Suppressor macrophage treated with lipopolysaccharide for 1 hour (primary cell): ENCODE measurements around the gene PCSK5.

ENCODE experiments used
- DNase-seq, 3 donors: peaks; one replicate each; pipeline ENCODE4 v3.0.0-alpha.2; 2020 to 2022

The PCSK5 gene

DNA sequence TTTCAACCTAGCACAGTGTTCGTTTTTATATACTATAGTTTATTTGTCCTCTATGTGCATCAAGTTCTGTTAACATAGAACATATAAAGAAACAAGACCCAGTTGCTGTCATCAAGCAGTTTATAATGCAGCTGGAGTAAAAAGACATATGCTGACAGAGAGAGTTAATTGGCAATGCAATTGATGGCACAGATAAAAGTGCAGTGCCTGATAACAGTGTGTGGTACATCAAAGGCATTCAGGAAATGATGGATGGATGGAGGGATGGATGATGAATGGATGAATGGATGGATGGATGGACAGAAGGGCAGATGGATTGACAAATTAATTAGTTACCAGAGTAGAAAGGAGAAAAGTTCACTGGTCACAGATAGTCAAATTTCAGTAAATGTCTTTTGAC is 264.9 kb downstream of the PCSK5 start:
- DNase-seq = no peak

DNA sequence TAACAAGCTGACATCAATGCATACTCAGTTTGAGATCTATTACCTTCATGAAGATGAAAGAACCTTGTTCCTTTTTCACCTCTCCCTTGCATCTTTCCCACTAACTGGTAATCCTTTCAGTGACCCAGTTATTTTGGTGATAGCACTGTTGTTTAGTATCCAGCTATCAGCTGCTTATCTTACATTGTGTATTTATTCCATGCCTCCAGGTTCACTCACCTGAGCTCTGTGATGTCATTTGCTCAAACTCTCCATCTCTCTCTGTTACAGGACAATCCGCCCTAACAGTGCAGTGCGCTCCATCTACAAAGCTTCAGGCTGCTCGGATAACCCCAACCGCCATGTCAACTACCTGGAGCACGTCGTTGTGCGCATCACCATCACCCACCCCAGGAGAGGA is 268.2 kb downstream of the PCSK5 start:
- no peak for DNase-seq

GRCh38 chr9:76159293-76159926 is 268.9 kb downstream of the PCSK5 start:
- DNase-seq = no peak

DNA sequence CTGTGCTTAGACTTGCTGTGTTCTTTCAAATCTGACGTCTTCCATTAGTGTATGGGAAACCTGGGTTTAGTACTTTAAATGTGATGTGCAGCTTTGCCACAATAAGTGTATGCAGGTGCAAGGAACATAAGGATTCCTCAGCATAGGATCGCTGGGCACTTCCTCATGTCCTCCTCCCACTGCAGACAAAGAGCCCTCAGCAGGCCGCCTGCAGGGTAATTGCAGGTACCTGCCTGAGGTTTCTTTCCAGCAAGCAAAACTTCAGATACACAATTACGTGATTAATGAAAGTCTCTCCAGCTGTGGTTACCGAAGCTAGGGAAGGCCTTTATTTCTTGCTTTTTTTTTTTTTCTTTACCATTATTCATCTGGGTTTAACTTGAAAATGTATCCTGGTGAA is 270.6 kb downstream of the PCSK5 start:
- DNase-seq = no peak

- DNase-seq = no peak
These were observed 271.1 kb downstream of the PCSK5 start for GRCh38 chr9:76161541-76161940.

GRCh38 chr9:76162086-76162730 is 271.7 kb downstream of the PCSK5 start:
- DNase-seq = no peak

DNA sequence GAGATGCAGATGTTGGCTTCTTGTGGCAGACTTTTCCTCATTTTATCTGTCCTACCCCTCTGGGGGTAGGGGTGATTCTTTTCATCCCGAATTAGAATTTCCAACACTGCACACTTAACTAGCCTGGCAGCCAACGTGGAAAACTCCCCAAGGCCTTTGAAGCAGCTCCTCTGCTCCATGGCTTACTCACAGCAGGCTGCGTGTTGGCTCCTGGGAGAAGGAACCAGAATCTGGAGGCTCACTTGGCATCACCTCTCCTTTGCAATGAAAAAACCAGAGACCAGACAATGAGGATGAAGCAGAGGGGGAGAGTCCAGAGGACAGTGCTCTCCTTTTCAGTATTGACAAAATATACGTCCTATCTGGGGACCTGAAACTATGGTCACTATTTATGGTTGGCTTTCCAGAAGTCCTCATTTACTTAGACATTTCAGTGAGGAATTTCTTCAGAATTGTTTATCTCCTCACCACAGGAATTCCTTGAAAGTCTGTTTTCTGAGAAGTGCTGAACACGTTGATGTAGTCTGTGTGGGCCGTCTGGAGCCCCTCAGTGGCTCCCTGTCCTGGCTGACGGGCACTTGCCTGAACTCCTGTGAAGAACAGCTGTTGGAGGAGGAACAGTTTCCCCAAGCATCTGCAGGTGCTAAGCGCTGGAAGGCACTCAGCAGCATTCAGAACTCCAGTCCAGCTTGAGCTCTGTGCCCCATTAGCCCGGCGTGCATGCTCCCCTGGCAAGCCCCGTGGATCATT is 272.5 kb downstream of the PCSK5 start:
- no peak for DNase-seq

- no peak for DNase-seq
These were observed 276.1 kb downstream of the PCSK5 start for GRCh38 chr9:76166526-76166925.

DNA sequence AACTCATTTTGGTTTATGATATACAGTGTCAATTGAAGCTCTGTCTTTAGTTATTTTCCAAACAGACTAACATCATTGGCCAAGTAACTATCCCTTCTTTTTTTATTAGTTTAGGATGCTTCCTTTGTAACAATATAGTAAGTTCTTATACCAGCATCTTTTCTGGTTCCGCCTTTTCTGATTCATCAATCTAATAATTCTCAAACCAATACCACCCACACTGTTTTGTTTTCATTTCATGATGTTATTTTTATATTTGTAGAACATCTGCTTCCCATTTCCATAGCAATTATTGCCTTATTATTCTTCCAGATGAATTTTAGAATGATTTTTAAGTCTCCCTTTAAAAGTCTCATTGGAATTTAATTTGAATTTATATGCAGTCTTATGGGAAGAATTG is 285.7 kb downstream of the PCSK5 start:
- no peak for DNase-seq

- DNase-seq = no peak
These were observed 287.5 kb downstream of the PCSK5 start for GRCh38 chr9:76177931-76178330.

GRCh38 chr9:76180541-76180940 is 290.1 kb downstream of the PCSK5 start:
- no peak for DNase-seq

- DNase-seq = no peak
These were observed 290.7 kb downstream of the PCSK5 start for GRCh38 chr9:76181020-76181641.

DNA sequence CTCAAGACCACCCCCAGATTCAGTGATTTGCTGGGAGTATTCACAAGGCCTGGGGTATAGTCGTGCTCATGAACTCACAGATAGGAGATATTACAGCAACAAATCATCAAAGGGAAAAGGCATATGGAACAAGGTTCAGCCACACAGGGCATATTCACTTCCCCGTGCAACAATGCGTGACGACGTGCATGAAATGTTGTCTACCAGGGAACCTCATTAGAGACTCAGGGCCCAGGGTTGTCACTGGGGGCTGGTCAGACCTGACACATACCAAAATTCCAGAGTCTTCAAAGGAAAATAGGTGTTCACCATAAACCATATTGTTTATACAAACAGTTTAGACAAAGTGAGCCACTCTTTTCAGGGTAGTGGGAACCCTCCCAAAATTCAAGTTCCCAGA is 291.3 kb downstream of the PCSK5 start:
- DNase-seq = no peak

- DNase-seq = no peak
These were observed 295.0 kb downstream of the PCSK5 start for GRCh38 chr9:76185432-76185831.

DNA sequence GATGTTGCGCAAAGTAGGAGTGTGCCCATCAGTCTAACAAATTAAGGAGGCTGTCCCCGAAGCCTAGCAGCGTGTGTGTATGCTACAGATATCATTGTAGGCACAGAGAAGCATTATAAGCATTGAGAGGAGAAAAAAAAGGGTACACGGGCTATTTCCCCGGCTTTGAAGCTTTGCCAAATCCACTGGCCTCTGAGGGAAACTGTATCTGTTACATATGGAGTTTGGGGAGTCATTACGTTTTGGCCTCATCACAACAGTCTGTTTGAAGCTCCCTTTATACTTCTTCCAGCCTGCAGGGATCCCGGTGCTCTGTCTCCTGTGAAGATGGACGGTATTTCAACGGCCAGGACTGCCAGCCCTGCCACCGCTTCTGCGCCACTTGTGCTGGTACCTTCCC is 297.8 kb downstream of the PCSK5 start:
- no peak for DNase-seq

DNA sequence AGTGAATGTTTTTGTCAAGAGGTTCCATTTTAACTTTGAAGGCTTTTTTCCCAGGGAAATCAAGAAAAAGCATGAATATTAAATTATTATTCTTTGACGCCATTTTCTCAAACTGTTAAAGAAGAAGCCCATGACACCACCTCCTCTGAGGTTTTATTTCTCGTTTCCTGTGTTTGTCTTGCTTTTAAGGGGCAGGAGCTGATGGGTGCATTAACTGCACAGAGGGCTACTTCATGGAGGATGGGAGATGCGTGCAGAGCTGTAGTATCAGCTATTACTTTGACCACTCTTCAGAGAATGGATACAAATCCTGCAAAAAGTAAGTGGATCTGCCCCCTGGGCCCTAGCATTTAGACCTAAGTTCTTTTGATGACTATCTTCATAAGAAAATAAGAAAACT is 298.4 kb downstream of the PCSK5 start:
- no peak for DNase-seq

- no peak for DNase-seq
These were observed 301.0 kb downstream of the PCSK5 start for GRCh38 chr9:76191493-76191892.

DNA sequence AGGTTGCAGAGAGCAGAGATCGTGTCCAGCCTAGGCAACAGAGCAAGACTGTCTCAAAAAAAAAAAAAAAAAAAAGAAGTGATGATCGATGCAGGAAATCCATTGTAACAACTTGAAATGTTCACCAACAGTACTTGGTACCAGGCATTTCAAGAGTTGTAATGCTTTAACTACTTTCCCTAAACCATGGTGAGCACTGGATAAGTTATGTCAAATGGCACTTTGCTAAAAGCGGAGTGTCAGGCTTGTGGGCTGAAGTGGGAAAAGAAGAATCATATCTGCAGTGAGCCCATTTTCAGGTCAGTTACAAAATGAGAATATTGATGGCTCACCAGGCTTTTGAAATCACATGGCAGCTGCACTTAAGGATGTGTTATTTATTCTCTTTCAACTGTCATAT is 301.5 kb downstream of the PCSK5 start:
- DNase-seq = no peak

DNA sequence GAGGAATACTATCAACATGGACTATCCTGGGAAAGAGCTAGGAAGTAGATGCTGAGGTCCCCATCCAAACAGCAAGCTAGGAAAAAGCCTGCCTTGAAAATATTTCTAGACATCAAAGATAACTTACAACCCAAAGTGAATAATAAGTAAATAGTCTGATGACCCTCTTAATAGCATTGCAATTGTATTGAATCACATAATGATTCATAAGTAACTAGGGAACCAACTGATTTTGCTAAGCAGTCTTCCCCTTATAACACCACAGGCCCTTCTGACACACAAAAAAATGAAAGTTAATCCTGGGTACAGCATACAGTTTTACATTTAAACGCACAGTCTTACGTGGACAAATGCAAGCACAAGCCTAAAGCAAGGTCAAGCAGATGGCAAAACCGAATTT is 304.4 kb downstream of the PCSK5 start:
- DNase-seq = no peak

GRCh38 chr9:76198336-76198735 is 307.9 kb downstream of the PCSK5 start:
- DNase-seq = no peak

- DNase-seq = no peak
These were observed 309.8 kb downstream of the PCSK5 start for GRCh38 chr9:76200315-76200714.

DNA sequence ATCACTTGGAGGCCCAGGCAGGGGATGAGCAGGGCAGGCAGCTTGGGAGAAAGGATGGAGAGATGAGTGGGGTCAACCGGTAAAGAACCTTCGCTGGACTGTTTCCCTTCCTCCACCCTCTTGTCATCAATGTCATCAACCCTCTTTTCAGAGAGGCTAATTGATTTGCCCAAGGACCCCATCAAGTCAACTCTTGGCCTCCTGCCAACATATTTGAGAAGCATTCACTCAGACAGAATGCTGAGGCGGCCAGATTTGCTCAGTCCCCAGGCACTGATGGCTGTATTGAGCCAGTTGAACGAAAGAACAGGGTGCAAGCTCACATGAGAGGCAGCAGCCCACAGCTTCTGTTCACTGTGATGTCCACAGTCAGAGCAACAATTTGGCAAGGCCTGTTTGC is 310.3 kb downstream of the PCSK5 start:
- no peak for DNase-seq

DNA sequence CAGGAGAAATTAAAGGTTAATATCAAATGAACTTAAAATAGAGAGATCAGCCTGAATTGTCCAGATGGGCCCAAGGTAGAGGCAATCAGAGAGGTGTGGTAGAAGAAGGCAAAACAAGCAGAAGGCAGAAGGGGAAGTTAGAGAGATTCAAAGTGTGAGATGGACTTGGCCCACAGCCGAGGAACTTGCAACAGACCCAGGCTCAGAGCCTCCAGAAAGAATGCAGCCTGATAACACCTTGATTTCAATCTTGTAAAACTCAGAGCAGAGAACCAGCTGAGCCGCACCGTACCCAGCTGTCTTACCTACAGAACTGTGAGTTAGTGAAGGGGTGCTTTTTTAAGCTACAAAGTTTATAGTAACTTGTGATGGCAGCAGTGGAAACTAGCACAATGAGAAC is 312.9 kb downstream of the PCSK5 start:
- peak in 1 of 3 donors; percentile 36 for DNase-seq

DNA sequence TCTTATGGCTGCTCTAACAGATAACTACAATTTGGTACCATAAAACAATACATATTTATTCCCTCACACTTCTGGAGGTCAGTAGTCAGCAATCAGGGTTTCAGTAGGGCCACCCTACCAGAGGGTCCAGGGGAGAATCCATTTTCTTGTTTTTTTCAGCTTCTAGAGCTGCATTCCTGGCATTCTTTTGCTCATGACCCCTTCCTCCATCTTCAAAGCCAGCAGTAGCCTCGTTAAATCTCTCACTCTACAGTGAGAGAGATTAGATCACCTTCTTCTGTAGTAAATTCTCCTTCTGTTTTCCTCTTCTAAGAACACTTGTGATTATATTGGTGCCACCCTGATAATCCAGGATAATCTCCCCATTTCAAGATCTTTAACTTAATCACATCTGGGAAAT is 316.3 kb downstream of the PCSK5 start:
- no peak for DNase-seq
